Fibroblast of upper back skin (primary cell): ENCODE measurements around the gene PRPF4.
A peak's percentile ranks its signal among the peaks of the same experiment; 100 is the strongest.
"Not testable (repeated sequence)": the region's sequence is repeated elsewhere in the genome, so short reads cannot be mapped to it uniquely, and the experiment has no call there.

Source experiments
- DNase-seq: peaks from one replicate; pipeline ENCODE4 v3.0.0-alpha.2; 2013

The PRPF4 gene

DNA sequence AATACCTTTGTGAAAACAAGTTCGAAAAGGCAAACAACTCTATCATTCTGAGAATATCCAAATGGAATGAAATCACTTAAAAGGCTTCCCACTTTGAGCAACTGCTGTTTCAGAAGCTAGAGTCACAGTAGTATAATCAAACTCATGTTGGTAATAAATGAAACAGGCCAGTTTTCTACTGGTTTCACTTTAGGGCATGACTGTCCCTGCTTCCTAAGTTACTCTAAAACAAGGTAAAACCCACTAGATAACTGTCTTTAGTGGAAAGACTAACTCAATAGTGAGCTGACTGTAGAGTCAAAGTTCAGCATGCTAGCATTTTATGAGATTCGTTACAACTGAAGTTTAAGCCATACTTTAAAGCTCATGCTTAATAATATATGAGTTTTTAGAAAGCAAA lies 6.1 kb upstream of the PRPF4 start:
- no peak for DNase-seq

DNA sequence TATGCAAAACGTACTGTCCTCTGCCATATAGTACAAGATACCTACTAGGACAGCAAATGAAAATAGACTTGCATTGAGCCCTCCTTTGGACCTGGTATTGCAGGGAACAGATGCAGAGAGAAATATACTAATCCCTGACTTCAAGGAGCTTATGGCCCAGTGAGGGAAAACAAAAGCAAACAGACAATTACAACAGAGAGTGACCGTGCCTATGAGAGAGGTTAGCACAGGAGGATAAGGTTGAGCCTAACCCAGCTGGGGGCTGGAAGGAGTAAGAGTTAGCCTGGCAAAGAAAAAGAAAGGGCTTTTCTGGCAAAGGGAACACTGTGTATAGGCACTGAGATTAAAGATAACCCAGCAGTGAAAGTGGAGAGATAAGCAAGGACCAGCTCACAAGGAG lies 5.6 kb upstream of the PRPF4 start:
- DNase-seq: no peak

DNA sequence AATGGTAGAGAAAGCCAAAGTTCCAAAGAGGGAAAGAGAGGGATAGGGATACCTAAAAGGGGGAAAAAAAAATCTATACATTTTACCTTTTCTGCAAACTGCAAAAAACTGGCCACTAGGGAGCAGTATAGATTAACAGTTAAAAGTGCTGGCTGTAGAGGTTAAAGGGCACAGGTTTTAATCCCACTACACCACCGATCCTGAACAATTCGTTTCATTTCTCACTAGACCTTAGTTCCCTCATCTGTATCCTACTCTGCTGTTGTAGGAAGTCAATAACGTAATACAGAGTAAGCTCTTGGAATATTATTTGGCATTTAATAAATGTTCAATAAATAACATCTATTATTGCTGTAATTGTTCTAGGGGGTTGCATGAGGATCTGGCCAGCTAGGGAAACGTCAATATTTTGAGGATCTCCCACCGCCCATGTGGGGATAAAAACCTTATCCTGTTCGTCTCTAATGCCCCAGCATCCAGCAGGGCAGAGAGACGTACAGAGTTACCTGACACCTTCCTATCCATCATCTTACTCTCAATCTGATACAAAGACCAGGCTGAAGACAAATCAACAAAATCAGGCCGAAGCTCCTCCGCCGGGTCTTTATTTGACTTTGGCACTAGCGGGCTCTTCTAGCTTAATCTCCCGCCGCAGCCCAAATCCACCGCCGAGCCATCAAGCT lies 843 bp upstream of the PRPF4 start:
- DNase-seq: peak; percentile 58

DNA sequence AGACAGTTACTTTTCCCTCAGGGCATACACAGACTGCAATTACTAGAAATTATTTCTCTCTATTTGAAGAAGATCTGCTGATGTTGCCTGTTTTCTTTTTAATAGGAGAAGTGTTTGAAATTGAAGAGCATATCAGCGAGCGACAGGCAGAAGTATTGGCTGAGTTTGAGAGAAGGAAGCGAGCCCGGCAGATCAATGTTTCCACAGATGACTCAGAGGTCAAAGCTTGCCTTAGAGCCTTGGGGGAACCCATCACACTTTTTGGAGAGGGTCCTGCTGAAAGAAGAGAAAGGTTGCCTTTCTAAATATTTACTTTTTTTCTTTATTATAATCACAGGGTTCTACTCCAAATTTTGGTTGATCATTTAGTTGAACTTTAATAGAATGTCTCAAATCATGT lies 3.4 kb downstream of the PRPF4 start:
- no peak for DNase-seq

DNA sequence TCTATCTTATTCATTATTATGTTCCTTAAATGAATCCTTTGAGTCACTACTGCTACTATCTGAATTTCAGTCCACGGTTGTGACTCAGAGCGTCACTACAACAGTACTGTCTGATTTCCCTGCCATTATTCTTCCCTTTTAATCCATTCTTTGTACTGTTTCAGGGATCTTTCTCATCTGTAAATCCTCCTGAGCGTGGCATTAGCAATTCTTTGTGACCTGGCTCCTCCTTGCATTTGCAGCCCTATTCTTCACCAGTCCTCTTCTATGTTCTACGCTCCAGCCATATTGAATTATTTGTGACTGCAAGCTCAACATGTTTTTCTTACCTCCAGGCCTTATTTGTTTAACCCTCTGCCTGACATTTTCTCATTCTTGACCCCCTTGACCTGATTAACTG lies 5.9 kb downstream of the PRPF4 start:
- DNase-seq: no peak

DNA sequence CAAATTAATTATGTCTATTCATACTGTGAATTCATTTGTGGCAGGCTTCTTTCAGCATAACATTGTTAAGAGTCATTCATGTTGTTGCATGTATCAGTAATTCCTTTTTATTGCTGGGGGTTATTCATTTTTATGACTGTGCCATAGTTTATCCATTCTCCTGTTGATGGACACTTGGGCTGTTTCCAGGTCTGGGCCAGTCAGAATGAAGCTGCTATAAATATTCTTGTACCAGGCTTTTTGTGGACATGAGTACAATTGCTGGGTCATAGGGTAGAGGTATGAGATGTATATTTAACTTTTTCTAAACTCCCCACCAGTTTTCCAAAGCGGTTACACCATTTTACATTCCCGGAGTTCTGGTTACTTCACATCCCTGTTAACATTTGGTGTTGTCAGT lies 13.6 kb downstream of the PRPF4 start:
- DNase-seq: no peak

DNA sequence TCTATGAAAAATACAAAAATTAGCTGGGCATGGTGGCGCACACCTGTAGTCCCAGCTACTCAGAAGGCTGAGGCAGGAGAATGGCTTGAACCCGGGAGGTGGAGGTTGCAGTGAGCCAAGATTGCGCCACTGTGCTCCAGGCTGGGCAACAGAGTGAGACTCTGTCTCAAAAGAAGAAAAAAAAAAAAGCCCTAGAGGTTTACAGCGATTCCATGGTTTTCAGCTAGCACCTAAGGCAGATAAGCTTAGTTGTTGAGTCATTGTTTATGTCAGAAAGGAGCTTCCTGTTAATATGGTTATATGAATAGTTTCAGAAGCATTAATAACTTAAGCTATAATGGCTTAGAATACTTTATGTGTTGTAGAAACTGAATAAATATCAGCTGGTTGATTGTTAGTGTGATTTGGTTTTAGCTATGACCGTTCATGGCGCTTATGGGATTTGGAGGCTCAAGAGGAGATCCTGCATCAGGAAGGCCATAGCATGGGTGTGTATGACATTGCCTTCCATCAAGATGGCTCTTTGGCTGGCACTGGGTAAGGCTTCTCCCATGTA lies 14.7 kb downstream of the PRPF4 start:
- DNase-seq: no peak

DNA sequence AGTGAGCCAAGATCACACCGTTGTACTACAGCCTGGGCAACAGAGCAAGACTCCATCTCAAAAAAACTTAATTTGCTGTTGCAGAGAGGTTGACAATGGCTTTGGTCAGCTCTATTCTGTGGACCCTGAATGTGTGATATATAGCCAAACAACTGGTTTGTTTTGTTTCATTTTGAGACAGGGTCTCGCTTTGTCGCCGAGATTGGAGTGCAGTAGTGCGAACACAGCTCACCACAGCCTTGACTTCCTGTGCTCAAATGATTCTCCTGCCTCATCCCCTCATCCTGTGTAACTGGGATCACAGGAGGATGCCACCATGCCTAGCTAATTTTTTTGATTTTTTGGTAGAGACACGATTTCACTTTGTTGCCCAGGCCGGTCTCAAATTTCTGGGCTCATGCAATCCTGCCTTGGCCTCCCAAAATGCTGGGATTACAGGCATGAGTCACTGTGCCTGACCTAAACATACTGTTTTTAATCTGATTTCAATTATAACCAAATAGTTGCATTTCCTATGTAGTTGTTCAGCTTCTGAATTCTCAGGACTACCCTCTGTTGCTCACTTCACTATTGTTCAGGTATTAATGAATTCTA lies 17.9 kb downstream of the PRPF4 start:
- DNase-seq: peak; percentile 74

DNA sequence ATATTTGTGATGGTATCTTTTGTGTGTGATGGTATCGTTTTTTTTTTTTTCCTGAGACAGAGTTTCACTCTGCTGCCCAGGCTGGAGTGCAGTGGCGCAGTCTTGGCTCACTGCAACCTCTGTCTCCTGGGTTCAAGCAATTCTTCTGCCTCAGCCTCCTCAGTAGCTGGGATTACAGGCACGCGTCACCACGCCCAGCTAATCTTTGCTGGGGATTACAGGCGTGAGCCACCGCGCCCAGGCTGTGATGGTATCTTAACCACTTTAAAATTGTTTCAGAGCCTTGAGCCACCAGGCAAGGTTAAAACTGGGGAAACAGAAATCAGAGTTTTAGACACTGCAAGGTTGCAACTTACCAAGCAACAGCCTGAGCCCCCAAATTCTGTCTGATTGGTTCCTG lies 20.8 kb downstream of the PRPF4 start:
- not testable (repeated sequence) for DNase-seq

DNA sequence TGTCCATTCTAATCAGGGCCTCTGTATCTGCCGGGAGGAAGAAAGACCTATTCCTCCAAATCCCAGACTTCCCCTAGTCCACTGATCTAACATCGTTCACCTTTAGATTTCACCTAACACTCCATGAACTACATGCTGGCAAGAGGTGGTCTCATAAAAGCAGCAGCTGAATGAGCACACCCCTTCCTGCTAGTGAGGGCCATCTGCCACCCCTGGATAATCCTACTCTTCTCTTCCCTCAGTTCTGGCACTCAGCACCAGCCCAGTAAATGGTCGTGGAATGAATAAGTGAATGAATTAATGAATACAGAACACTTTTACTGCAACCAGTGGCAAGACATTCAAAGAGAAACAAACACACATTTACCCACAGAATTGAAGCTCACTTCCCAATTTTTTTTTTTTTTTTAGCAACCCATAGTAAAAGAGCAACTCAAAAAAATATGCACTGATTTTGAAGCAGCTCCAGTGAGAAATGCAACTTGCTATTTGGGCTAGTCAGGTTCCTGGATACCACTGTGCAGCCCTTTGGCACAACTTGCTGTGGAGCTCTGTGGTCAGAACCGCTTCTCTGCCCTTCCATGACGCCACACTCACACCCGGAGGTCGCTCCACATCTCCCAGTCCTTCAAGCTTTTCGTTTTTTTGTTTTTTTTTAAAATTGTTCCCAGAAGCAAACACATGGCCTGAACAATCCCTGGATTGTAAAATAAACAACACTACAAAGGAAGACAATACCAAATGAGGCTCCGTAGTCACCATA lies 21.5 kb downstream of the PRPF4 start:
- DNase-seq: no peak

DNA sequence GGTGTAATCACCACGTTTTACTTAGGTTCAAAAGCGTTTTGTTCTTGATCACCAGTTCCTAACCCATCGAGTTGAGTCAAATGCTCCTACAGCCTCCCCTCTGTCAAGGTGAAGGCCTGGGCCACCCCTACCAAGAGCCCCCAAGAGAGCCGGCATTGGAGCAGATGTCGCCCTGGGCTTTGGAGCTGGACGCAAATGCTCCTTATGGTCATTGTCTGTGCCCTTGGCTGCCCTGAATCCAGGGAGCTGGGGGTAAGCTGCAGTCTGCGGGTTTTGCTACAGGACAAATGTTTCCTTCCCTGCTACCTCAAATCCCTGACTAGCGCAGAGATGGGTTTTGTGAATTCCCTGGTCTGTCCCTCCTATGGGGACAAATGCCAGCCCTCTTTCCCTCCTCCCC lies 22.9 kb downstream of the PRPF4 start:
- no peak for DNase-seq

DNA sequence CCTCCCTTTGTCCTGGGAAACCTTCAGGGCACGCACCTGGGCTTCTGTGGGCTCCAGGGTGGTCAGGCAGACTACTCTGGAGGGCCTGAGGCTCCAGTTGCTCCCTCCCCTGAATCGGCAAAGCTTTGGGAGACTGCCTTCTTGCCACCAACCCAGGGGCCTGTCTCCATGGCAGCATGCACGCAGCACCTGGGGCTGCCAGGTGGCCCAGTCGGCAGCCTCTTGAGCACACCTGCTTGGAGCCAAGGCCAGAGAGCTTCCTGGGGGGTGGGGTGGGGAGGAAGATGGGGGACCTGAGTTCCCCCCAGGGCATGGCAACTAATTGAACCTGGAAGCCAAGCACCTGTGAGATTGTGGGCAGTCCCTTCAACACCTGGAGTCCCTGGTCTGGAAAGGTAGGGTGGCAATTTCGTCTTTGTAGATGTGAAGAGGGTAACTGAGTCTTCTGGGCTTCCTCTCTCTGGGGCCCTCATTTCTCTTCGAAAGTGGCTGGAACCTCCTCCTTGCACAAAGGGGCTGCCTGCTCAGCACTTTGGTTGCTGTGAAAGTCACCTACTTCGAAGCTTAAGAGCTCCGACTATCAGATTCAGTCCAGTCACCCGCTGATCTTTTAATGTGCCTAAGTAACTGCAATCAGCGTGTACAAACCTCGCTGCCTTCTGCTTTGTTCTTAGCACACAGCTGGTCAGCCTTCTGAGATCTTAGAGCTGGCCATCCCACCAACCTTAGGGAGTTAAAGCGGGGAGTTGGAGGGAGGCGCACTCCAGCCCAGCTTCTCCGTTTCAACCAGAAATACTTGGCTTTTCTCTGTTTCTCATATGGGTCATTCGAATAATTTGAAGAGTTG lies 23.7 kb downstream of the PRPF4 start:
- no peak for DNase-seq

DNA sequence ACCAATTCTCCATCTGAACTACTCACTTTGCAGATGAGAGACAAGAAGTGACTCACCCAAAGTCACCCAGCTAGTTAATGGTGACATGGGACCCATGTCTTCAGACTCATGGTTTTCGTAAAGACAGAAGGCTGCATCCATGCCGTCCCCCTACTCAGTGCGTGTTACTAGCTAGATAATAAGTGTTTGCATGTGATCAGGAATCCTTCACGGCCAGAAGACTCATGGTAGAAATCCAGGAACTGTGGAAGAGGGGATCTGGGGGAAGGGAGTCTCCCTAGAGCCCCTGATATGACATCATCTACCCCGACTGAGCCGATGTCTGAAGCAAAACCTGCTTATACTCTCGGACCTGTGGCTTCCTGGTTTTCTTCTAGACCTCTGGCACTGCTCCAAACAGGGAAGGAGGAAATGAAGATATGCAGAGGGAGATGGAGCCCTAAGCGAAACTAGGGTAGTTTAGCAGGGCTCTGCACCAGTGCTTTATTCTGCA lies 24.4 kb downstream of the PRPF4 start:
- DNase-seq: peak; percentile 40

DNA sequence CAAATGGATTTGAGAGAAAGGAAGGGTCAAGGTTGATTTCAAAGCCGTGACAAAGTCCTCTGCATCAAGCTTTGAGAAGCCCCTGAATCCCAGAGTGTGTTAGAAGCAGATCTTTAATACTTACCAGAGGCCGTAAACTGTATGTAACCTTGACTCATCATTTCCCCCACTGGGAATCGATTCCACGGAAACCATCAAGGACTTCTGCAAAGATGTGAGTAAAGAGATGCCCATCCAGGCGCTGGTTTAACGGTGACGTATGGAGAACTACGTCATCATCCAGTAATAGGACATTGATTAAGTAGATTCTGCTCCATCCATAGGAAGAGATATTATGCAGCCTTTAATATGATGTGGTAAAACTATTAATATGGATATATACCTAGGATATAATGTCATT lies 26.1 kb downstream of the PRPF4 start:
- DNase-seq: no peak

DNA sequence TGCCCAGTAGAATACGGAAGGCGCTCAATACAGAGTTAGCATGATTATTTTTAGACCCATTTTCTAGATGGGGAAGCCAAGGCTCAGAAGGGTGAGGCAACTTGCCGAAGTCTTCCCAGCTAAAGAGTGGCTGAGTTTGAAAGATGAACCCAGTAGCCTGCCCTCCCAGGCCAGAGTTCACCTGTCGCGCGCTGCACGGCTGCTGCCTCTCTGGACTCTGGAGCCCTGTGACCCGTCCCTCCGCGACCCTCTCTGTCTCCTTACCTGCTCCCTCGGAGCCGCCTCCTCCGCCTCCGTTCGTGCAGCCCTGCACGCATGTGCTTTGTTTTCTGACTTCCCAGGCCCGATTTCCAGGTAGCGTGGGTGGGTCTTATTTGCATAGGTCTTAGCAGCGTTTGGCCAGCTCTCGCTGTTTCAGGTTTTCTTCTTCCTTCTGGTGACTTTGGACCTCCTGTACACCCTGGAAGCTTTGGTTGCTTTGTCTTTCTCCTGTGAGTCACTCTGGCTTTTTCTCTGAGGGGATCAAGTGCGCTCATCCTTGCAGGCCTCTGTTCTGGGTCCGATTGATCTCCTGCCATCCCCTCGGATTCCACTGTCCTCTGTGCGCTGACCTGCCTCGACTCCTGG lies 27.4 kb downstream of the PRPF4 start, which contains the start of gene RNF183:
Gene RNF183 (minus strand): TSS at position 585 of the 627 bp plus-strand sequence. CDS start 5,192 bp downstream, outside the sequence.
- DNase-seq: no peak

DNA sequence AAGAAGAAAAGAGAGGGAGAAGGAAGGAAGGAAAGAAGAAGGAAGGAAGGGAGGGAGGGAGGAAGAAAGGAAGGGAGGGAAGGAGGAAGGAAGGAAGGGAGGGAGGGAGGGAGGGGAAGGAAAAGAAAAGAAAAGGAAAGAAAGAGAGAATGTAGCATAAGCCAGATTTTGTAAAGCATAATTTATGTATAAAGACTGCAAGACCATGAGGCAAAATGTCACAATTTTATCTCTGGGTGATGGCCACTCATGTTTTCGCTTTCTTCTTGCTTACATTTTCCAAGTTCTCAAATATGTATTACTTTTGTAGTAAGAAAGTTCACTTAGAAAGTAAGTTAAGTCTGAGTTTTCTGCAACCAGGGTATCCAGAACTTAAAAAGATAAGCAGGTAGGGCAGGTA lies 31.1 kb downstream of the PRPF4 start:
- DNase-seq: no peak

DNA sequence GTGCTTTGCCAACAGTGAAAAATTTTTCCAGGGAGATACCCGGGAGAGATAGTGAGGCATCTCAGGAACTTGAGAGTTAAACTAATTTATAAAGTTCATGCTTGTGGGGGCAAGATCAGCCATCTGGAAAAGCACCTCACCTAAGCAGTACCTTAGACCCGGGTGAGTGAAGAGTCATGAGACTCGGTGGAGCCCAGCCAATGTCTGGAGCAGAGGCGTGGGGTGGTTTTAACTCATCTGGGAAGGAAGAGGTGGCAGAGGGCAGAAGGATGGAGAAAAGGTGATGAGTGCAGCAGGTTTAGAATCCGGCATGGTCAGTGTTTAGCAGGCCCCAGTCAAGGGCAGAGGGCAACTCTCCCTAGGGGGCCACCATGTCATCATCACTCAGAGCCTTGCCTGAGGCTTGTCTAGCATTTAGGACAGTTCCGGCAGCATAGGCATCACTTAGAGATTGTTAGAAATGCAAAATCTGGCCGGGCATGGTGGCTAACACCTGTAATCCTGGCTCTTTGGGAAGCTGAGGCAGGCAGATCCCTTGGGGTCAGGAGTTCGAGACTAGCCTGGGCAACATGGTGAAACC lies 32.0 kb downstream of the PRPF4 start:
- no peak for DNase-seq

DNA sequence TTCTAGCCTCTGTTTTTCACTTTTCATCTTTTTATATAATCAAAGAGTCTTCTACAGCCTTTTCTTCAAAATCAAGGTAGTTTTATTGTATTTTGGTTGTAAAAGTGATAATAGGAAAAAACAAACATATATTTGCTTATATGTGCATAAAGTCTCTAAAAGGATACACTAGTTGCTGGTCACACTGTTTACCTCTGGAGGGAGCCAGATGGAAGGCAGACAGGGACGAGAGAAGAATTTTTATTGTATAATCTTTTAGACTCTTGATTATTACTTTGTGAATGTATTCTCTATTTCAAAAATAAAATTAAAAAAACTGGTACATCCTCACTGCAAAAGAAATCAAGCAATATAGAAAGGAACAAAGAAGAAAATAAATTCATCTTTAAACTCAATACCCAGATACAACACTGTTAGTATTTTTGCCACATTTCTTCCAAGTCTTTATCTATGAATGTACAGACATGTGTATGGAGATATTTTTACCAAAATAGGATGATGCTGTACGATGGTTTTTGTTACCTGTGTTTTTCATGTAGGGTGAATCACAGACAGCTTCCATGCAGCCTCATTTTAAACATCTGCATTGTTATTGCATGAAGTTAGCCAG lies 33.9 kb downstream of the PRPF4 start:
- peak; percentile 48 for DNase-seq

DNA sequence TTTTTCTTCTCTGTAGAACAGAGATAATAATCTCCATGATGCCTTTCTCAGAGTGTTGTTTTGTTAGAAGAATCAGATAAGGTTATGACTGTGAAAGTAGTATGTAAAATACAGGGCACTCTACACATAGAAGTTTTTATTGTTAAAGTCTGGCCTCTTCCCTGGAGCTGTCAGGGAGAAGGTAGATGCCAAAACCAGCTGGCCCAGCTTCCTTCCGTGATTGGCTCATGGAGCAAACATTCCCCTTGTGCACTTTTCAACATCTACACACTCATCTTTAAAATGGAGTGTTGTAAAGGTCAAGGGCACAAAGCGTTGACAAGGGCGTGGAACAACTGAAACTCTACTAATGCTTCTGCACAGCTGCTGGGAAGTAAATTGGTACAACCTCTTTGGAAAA lies 35.1 kb downstream of the PRPF4 start:
- DNase-seq: peak; percentile 9

DNA sequence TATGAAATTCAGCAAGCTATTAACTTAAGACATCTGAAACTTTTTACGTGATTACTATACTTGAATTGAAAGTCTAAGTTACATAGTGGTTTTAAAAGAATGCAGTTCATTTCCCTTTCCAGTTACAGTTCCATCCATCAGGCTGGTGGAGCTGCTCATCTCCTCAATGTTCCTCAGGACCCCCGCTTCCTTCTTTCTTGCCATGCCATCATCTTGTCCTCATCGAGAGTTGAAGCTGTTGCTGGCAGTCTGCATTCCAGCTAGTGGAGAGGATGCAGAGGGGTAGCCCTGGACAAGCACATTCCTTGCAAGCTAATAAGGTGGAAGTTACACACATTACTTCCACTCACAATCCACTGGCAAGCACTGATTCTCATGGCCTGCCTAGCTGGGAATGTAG lies 36.5 kb downstream of the PRPF4 start:
- peak; percentile 56 for DNase-seq

DNA sequence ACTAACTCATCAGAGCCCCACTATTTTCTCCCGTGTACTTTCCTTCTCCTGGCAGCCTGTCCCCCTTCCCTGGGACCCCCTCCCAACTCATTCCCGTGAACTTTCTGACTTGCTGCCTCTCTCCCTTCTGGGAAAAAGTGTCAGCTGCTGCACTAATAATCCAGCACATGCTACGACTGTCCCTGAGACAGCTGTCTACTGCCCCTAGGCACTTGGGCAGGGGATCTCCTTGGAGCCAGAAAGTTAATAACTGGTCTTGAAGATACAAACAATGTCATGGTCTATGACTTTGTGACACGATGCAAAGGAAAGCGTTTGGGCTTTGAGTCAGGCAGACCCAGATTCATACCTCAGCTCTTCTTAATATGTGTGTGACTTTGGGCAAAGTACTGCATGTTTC lies 37.8 kb downstream of the PRPF4 start:
- no peak for DNase-seq
